Measurements from ENCODE around the gene NFIC.
"Not testable (repeated sequence)": the region's sequence is repeated elsewhere in the genome, so short reads cannot be mapped to it uniquely, and the experiment has no call there.

NFIC gene

DNA sequence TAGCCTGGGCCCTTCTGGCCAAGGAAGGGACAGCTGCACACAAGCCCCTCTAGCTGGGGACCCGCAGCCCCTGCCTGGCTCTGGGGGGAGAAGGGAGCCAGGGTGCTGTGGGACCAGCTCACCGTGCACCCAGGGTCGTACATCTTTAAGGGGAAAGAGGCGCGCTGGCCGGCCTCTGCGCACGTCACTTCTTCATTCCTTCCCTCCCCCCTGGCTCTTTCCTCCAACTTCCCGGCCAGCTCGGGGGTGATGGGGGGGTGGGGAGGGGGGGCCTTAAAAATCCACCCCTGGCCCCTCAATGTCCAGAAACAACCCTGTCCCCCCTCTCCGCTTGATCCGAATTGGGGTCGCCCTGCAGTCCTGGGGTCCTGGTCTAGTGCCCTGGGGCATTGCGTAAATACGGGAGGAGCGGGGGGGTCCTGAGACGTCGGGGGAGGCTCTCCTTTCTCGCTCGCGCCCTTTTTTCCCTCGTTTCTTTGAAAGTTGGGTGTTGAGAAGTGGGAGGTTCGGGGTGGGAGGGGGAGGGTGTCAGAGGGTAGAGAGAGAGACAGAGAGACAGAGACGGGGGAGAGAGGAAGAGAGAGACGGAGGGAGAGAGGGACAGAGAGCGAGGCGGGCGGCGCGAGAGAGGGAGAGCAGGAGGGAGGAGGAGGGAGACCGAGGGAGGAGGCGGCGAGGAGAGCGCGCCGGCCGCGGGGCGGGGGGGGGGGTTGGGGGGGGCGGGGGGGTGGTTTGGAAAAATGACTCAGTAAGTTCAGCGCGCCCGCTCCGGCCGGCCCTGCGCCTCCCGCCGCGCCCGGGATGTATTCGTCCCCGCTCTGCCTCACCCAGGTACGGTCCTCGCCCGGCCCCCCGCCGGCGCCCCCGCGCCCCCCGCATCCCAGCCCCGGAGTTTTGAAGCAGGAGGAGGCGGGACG lies at the start of gene NFIC:
Gene NFIC (plus strand): TSS at position 748 of the 917 bp plus-strand sequence. CDS start 54 bp downstream, at position 802.
- DNase-seq: peak; percentile 60

DNA sequence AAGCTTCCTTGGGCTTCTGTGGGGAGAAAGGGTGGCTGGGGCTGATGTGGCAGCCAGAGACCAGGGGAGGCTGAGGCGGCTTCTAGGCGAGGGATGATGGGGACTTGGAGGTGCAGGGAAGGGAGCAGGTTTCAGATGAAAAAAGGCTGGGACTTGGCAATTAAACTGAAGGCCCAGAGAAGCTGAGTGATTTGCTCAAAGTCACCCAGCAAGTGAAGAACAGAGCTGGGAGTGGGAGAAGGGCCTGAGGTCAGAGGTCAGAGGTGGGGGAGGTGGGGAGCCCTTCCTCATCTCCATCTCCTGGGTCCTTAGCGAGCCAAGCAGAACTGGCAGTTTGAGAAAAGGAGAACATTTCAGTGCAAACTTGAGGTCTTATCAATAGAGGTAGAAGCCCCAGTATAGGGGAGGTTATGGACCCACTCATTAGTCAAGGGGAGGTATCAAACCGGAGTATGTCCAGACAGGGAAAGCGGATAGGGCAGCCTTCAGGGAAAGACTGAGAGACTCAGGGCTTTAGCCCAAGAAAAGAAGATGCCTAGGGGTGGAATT lies 49.6 kb upstream of the NFIC start:
- DNase-seq: no peak

DNA sequence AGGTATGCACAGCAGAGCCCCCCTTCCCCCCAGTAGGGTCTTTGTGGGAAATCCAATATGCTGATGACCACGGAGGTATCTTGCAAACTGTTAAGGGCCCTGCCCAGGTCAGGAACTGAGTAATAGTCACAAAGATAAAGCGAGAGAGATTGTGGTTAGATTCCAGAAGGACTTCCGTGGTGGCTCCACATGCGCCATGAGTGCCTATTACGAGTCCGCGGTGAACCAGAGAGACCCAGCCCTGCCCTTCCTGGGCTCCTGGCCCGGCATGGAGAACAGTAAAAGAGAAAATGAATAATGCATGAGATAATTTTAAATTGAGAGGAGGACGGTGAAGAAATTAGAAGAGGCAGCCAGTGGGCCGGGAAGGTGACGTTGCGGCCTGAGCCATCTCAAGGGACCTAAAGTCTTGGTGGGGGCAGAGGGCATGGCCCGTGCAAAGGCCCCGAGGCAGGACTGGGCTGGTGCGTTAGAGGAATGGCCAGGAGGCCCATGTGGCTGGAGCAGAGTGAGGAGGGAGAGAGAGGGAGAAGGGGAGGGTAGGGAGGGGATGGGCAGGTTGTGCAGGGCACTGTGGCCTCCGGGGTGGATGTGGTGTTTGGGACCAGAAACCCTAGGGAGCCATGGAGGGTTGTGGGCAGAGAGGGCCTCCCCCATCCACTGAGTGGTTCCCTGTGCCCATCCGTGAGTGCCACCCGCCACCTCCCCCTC lies 46.6 kb upstream of the NFIC start:
- no peak for DNase-seq

DNA sequence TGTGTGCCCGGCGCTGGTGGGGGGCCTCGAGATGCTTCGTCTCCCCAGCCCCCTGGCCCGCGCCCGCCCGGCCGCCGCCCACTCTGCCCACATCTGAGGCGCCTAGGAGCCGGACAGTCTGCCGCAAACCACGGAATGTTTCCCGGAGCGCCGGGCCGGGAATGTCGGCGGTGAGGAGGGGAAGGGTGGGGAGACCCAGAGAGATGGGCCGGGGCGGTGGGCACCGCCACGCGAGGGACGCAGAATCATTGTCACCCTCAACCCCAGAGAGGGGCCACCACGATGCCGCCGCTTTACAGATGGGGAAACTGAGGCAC lies 46.1 kb upstream of the NFIC start:
- no peak for DNase-seq

DNA sequence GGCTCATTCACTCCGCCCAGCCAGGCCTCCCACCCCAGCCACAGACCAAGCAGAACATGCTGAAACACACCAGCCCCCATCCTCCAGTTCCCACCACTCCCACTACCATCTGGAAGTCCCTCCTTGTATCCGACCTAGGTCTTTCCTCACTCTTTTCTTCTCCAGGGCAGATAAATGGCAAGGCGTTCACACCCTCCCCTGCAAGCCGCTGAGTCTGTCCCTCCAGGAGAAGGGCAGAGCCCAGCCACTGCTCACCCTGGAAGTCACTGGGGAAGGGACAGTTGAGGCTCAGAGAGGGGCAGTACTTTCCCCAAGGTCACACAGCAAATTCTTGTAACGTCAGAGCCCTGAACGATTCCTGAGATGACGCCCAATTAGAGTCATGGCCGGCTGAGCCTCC lies 45.5 kb upstream of the NFIC start:
- no peak for DNase-seq

DNA sequence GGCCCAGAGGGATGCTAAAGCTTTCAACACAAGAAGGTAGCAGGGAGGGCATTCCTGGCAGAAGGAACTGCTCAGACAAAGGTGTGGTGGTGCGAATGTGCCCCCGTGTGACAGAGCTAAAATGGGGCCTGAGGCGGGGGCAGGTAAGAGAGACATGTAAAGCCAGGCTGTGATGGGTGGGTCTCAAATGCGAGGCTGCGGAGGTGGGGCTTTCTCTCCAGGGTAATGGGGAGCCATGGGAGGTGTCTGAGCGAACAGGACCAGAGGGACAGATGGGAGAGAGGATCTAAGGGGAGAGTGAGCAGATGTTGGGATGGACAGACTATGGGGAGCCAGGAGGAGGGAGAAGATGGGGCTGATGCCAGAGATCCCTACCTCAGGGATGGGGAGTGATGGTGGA lies 44.7 kb upstream of the NFIC start:
- DNase-seq: no peak

DNA sequence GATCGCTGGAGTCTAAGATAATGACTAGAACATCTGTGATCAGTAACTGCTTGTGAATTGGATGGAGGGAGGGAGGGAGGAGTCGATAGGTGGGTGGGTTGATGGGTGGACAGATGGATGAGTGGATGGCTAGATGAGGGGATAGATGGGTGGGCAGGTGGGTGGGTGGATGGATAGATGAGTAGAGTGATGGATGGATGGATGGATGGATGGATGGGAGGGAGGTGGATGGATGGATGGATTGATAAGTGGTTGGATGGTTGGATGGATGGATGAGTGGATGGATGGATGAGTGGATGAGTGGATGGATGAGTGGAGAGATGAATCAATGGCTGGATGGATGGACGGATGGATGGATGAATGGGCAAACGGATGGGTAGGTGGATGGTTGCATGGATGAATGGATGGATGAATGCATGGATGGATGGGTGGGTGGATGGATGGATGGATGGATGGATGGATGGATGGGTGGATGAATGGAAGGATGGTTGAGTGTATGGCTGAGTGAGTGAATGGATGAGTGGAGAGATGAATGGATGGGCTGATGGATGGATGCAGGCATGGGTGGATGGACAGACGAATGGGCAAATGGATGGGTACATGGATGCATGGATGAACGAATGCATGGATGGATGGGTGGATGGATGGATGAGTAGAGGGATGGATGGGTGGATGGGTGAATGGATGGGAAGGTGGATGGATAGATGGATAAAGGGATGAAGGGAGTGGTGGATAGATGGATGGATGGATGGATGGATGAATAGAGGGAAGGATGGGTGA lies 44.0 kb upstream of the NFIC start:
- no peak for DNase-seq

DNA sequence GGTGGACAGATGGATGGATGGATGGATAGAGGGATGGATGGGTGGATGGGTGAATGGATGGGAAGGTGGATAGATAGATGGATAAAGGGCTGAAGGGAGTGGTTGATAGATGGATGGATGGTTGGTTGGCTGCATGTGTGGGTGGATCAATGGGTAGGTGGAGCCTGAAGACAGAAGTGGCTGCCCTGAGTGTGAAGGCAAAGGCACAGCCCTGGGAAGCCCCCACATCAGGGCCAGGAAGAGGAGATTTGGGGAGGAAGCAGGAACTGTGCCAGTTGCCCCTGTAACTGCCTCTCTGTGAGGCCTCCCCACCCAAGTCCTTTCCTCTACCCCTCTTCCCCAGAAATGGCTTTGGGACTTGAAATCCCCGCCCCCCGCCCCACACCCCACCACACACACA lies 43.4 kb upstream of the NFIC start:
- no peak for DNase-seq

DNA sequence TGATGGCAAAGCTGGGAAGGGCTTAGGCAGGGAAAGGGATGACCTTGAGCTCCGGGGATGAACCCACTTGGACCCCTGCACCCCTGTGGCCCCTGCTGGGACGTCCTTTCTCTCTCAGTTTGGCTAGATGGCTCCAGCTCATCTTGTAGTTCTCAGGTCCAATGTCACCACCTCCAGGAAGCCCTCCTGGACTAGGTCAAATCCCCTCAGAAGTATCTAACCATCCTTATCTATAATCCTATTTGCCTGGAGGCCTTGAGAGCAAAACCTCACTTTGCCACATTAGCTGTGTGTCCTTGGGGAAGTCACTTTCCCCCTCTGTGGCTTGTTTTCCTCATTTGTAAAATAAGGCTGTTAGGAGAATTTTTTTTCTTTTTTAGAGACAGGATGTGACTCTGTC lies 42.7 kb upstream of the NFIC start:
- DNase-seq: no peak

DNA sequence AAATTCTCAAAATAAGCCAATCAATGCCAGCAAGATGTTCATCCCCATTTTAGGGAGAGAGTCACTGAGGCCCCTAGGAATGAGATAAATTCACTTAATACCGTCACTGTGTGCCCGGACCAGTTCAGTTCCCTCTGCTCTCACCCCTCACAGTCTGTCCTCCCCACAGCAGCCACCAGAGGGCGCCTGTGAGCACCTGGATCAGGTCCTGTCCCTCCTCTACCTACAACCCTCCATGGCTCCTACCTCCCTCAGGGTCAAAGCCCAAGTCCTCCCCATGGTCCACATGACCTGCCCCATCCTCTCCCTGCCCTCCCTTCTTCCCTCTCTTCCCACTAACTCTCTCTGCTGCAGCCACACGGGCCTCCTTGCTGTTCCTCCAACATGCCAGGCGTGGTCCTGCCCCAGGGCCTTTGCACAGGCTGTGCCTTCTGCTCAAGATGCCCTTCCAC lies 42.0 kb upstream of the NFIC start:
- DNase-seq: peak; percentile 20

DNA sequence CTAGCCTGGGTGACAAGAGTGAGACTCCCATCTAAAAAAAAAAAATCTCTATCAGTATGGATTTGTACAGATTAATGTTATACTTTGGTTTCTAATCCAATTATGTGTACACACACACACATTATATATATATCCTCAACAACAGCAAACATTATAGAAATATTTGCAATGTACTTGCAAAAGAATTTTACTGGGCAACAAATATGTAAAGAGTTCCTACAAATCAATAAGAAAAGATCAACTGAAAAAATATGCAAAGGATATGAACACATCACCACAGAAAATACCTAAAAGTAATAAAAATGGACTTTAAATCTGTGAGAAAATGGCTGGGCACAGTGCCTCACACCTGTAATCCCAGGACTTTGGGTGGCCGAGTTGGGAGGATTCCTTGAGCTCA lies 40.9 kb upstream of the NFIC start:
- DNase-seq: no peak

DNA sequence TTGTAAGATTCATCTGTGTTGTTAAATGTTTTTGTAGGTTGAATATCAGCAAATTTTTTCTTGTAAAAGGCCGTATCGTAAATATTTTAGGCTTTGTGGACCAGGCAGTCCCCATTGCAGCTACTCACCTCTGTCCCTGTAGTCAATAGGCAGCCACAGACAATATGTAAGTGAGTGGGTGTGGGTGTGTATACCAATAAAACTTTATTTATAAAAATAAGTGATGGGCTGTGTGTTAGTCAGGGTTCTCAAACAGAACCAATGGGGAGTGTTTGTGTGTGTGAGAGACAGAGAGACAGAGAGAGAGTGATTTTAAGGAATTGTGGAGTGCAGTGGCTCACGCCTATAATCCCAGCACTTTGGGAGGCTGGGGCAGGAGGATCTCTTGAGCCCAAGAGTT lies 37.6 kb upstream of the NFIC start:
- no peak for DNase-seq

DNA sequence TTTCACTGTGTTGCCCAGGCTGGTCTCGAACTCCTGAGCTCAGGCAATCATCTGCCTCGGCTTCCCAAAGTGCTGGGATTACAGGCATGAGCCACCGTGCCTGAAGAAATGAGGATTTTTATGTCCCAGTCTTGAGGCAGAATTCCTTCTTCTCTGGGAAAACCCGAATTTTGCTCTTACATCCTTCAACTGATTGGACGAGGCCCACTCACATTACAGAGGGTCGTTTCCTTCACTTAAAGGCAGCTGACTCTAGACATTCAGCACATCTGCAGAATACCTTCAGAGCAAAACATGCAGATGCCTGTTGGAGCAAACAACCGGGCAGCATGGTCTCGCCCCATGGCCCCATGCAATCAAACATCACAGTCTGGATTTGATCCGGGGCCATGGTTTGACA lies 36.3 kb upstream of the NFIC start:
- DNase-seq: no peak

DNA sequence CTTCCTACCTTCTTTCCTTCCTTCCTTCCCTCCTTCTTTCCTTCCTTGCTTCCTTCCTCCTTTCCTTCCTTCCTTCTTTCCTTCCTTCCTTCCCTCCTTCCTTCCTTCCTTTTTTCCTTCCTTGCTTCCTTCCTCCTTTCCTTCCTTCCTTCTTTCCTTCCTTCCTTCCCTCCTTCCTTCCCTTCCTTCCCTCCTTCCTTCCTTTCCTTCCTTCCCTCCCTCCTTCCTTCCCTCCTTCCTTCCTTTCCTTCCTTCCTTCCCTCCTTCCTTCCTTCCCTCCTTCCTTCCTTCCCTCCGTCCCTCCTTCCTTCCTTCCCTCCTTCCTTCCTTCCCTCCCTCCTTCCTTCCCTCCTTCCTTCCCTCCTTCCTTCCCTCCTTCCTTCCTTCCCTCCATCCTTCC lies 34.2 kb upstream of the NFIC start:
- DNase-seq: not testable (repeated sequence)

DNA sequence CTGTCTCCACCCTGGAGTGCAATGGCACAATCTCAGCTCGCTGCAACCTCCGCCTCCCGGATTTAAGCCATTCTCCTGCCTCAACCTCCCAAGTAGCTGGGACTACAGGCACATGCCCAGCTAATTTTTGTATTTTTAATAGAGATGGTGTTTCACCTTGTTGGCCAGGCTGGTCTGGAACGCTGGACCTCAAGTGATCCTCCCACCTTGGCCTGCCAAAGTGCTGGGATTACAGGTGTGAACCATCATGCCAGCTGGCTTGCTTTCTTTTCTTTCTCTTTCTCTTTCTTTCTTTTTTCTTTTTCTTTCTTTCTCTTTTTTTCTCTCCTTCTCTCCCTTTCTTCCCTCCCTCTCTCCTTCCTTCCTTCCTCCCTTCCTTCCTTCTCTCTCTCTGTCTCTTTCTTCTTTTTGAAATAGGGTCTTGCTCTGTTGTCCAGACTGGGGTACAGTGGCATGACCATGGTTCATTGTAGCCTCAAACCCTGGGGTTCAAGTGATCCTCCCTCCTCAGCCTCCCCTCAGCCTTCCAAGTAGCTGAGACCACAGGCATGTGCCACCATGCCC lies 33.3 kb upstream of the NFIC start:
- no peak for DNase-seq

DNA sequence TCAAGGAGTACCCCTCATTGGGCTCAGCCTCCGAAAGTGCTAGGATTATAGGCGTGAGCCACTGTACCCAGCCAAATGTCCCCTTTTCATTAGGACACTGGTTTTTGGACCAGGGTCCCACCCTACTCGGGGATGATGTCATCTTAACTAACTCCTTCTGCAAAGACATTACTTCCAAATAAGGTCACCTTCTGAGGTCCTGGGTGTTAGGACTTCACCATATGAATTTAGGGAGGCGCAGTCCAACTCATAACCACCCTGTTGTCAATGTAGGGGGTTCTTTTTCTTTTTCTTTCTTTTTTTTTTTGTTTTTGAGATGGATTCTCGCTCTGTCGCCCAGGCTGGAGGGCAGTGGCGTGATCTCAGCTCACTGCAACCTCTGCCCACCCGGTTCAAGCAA lies 32.7 kb upstream of the NFIC start:
- DNase-seq: no peak

DNA sequence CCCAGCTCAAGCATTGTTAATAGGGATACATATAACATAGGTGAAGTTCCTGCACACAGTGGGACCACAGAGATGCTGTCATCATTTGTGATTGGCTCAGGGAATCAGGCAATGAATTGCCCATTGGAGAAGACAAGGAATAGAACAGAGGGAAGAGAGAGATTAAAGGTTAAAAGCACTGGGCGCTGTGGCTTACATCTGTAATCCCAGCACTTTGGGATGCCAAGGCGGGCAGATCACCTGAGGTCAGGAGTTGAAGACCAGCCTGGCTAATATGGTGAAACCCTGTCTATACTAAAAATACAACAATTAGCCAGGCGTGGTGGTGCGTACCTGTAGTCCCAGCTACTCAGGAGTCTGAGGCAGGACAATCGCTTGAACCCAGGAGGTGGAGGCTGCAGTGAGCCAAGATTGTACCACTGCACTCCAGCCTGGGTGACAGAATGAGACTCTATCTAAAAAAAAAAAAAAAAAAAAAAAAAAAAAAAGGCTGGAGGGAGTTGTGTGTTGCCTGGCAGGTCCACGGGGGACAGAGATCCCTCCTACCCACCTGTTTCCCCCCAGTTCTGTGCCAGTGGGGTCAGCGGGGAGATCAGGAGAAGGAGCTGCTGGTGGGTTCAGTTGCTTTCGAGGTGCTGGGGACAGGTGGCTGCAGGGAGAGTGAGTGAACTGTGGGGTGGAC lies 31.5 kb upstream of the NFIC start:
- not testable (repeated sequence) for DNase-seq

DNA sequence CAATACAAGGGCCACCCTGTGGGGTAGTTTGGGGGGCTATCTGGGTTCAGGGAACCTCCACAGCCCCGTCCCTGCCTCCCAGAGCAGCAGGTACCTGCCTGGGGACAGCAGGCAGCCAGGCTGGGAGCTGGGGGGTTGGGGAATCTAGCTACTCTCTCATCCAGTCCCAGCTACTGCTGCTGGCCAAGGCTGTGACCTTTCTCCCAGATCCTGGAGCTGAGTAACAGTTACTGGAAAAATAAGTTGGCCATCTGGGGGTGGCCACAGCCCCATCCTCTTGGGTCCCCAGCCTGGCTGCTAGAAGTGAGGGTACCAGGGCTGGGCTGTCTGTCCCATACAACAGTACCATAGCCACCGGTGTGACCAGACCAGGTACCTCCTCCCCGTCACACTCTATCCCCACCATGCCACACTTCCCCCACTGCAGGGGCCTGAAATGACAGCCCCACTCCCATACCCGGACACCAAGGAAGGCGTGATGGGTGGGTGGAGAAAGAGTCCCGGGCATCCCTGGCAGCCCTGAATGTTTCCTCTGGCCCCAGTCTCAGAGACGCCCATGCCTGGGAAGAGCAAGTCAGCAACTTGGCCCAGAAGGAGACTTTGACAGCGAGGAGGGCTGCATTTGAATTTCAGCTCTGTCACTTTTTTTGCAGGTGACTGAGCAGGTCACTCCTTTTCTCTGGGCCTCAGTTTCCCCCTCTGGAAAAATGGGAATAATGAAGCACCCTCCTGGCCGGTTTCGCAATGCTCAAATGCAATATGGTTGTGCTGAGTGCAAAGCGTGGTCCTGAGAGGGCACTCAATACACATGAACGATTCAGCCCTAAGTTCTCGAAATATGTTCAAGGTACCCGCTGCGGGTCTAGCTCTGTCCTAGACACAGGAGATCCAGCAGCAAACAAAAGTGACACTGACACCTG lies 30.7 kb upstream of the NFIC start:
- DNase-seq: no peak

DNA sequence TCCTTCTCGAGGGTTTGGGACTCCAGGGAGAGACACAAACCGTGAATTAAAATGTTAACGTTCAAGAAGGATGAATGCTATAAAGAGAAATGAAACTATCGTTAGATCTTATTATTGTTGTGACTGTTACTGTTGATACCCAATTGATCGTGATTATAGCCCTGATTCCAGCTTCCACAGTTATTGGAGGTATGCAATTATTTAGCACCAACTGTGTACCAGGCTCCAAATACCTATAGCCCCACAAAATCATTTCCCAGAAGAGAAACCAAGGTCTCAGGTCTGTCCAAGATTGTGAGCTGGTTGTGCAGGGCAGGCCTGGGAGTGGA lies 30.1 kb upstream of the NFIC start:
- DNase-seq: no peak

DNA sequence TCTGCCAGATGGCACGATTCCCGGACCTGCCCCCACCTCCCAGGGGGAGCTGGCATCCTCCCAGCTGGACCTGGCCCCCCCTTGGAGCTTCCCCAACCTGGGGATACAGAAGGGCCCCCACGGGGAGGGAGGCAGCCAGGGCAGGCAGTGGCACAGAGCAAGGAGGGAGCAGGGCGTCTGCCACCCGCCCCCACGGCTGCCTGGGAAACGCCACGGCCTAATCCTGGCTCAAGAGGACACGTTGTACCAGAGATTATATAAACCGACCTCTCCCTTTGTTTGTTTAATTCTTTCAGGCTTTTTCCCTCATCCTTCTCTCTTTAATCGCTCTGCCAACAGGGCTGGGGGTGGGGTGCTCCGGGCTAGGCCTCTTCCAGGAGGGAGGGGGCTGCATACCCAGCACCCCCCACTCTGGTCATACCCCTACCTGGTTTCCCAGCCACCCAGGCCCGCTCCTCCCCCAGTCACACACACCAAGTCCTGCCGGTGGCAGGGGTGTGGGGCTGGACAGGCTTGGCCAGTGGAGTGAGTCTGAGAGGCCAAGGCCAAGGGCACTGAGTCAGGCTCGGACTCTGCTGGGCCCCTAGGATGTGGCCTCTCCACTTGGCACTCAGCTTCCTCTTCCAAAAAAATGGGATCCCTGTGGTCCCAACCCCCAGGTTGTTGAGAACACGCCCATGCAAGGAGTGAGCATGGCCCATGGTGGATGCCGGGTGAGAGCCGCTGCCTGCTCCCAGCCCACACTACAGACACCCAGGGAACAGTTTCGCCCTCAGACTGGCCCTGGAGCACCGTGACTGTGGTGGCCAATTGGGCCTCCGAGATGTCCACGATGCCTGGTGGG lies 29.5 kb upstream of the NFIC start:
- peak; percentile 29 for DNase-seq
